Erythroblast (primary cell): ENCODE measurements around the gene USB1.

Experiments used
- GATA1 ChIP-seq: IDR thresholded peaks from 2 replicates; pipeline ENCODE4 v1.6.1; 2011; ENCODE audit warnings: low read depth, mild to moderate bottlenecking, control low read depth, low read length, moderate library complexity
- POLR2A ChIP-seq: IDR thresholded peaks from 2 replicates; pipeline ENCODE4 v1.6.1; 2011; ENCODE audit warnings: mild to moderate bottlenecking, low read length

DNA sequence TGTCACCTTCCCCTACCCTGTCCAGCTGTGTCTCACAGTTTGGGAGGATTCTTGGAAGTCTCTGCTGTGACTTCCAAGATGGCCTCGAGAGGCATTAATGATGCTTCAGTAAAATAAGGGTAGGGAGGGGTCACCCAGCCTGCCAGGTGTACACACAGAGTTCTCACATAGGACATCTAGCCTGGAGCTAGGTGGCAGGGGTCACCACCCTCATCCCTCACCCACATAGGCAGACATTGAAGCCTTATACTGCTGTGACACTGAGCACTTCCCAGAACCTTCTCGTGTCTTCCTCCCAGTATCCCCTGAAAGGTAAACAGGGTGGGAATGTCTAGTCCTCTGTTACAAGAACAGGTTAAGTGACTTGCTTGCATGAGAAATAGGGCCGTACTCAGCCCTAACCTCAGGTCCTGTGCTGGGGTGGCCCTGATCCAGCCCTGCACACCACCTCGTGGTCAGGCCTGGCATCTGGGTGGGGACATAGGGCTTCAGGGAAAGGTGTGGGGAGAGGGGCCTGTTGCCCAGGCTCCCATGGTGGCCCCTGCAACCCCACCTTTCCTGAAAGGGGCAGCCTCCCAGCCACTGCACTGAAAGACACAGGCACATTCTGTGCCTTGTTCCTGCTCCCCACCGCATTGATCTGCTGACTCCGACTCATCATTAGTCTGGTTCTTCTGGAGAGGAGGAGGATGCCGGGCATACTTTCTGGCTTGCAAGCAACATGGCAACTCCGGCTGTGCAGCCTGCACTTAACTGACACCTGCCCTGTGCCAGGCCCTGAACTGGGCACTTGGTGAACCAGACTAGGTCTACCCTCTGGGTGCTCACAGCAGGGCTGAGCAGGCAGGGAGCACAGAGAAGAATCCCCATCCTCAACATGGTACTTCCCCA lies 20.7 kb downstream of the USB1 start:
- TF ChIP-seq POLR2A = no peak
- no peak for TF ChIP-seq GATA1
